Activated naive CD8-positive, alpha-beta T cell treated with anti-CD3 and anti-CD28 coated beads for 36 hours (primary cell): ENCODE data around the gene CCS. TPM values are rescaled to one million over a fixed set of nuclear protein-coding genes. Genes with fewer than 3 reads are reported as not detected.
"Not testable (repeated sequence)": the region's sequence is repeated elsewhere in the genome, so short reads cannot be mapped to it uniquely, and the experiment has no call there.

Experiments used
- DNase-seq: peaks from one replicate; pipeline ENCODE4 v3.0.0; 2021
- H3K27ac Mint-ChIP-seq: one replicate; pipeline ENCODE4 v1.8.0; 2022; ENCODE audit warnings: mild to moderate bottlenecking, moderate library complexity, mixed read lengths
- H3K27me3 Mint-ChIP-seq: one replicate; pipeline ENCODE4 v1.8.0; 2022; ENCODE audit warnings: mild to moderate bottlenecking, mixed read lengths
- H3K36me3 Mint-ChIP-seq: one replicate; pipeline ENCODE4 v1.8.0; 2021; ENCODE audit warnings: mild to moderate bottlenecking, mixed read lengths
- H3K4me1 Mint-ChIP-seq: one replicate; pipeline ENCODE4 v1.8.0; 2021; ENCODE audit warnings: mixed read lengths
- H3K4me3 Mint-ChIP-seq: one replicate; pipeline ENCODE4 v1.8.0; 2022; ENCODE audit warnings: mild to moderate bottlenecking, moderate library complexity, mixed read lengths
- H3K9me3 Mint-ChIP-seq: one replicate; pipeline ENCODE4 v1.8.0; 2022; ENCODE audit warnings: mixed read lengths
- total RNA-seq, 2 experiments: library from RNA; stranded (reverse); gene quantifications; one replicate each; pipeline ENCODE4 v1.2.3, GENCODE V29; 2021

CCS gene
- total RNA-seq, 2 experiments from 2014 or later, result 19.7 to 20.9 TPM

- H3K27me3 Mint-ChIP-seq, result no peaks in the 10 kb centered on the region
- H3K4me1 Mint-ChIP-seq, result peaks cover 61% of the 10 kb centered on the region
- H3K4me3 Mint-ChIP-seq, result no peak overlapping the region
- H3K36me3 Mint-ChIP-seq, result peaks cover 77% of the 10 kb centered on the region
- DNase-seq, result no peak
- no peaks in the 10 kb centered on the region for H3K9me3 Mint-ChIP-seq
- H3K27ac Mint-ChIP-seq, result no peak overlapping the region
Observed at GRCh38 chr11:66625041-66625751, 32.2 kb downstream of the CCS start.

- Mint-ChIP-seq H3K4me3 (no peak overlapping the region), H3K27ac (no peak overlapping the region), H3K36me3 (peaks cover 75% of the 10 kb centered on the region), H3K27me3 (no peaks in the 10 kb centered on the region), H3K4me1 (peaks cover 59% of the 10 kb centered on the region), H3K9me3 (no peaks in the 10 kb centered on the region)
- DNase-seq, result no peak
Observed at GRCh38 chr11:66625752-66626149, 32.8 kb downstream of the CCS start.

GRCh38 chr11:66626382-66626781 is 33.4 kb downstream of the CCS start:
- no peak overlapping the region for H3K27ac Mint-ChIP-seq
- H3K27me3 Mint-ChIP-seq, result no peaks in the 10 kb centered on the region
- no peak for DNase-seq
- H3K36me3 Mint-ChIP-seq, result peaks cover 73% of the 10 kb centered on the region
- no peak overlapping the region for H3K4me3 Mint-ChIP-seq
- no peaks in the 10 kb centered on the region for H3K9me3 Mint-ChIP-seq
- H3K4me1 Mint-ChIP-seq, result peaks cover 54% of the 10 kb centered on the region

GRCh38 chr11:66626926-66627325 is 33.9 kb downstream of the CCS start:
- Mint-ChIP-seq H3K4me1 (peaks cover 51% of the 10 kb centered on the region), H3K27ac (no peak overlapping the region), H3K4me3 (no peak overlapping the region), H3K36me3 (peaks cover 73% of the 10 kb centered on the region), H3K9me3 (no peaks in the 10 kb centered on the region), H3K27me3 (no peaks in the 10 kb centered on the region)
- DNase-seq, result no peak

- Mint-ChIP-seq H3K27me3 (no peaks in the 10 kb centered on the region), H3K36me3 (peaks cover 66% of the 10 kb centered on the region), H3K27ac (peak overlapping the region; percentile 52), H3K4me3 (no peak overlapping the region), H3K4me1 (peaks cover 42% of the 10 kb centered on the region), H3K9me3 (no peaks in the 10 kb centered on the region)
- no peak for DNase-seq
Observed at GRCh38 chr11:66628061-66628603, 35.1 kb downstream of the CCS start.

GRCh38 chr11:66629356-66629755 is 36.4 kb downstream of the CCS start:
- Mint-ChIP-seq H3K36me3 (peaks cover 61% of the 10 kb centered on the region), H3K4me1 (peaks cover 34% of the 10 kb centered on the region), H3K27ac (no peak overlapping the region), H3K27me3 (no peaks in the 10 kb centered on the region), H3K9me3 (no peaks in the 10 kb centered on the region), H3K4me3 (no peak overlapping the region)
- DNase-seq, result no peak

GRCh38 chr11:66631883-66632282 is 38.9 kb downstream of the CCS start:
- H3K27me3 Mint-ChIP-seq, result no peaks in the 10 kb centered on the region
- H3K36me3 Mint-ChIP-seq, result peaks cover 57% of the 10 kb centered on the region
- H3K4me1 Mint-ChIP-seq, result peaks cover 38% of the 10 kb centered on the region
- peak overlapping the region; percentile 54 for H3K27ac Mint-ChIP-seq
- no peak for DNase-seq
- H3K9me3 Mint-ChIP-seq, result no peaks in the 10 kb centered on the region
- H3K4me3 Mint-ChIP-seq, result no peak overlapping the region

GRCh38 chr11:66632952-66633351 is 40.0 kb downstream of the CCS start:
- H3K36me3 Mint-ChIP-seq, result peaks cover 58% of the 10 kb centered on the region
- no peaks in the 10 kb centered on the region for H3K27me3 Mint-ChIP-seq
- no peak overlapping the region for H3K4me3 Mint-ChIP-seq
- DNase-seq, result no peak
- no peak overlapping the region for H3K27ac Mint-ChIP-seq
- no peaks in the 10 kb centered on the region for H3K9me3 Mint-ChIP-seq
- peaks cover 45% of the 10 kb centered on the region for H3K4me1 Mint-ChIP-seq

- no peak overlapping the region for H3K4me3 Mint-ChIP-seq
- peaks cover 68% of the 10 kb centered on the region for H3K36me3 Mint-ChIP-seq
- no peaks in the 10 kb centered on the region for H3K27me3 Mint-ChIP-seq
- no peak for DNase-seq
- no peaks in the 10 kb centered on the region for H3K9me3 Mint-ChIP-seq
- H3K27ac Mint-ChIP-seq, result peak overlapping the region; percentile 58
- peaks cover 50% of the 10 kb centered on the region for H3K4me1 Mint-ChIP-seq
Observed at GRCh38 chr11:66636411-66636810, 43.4 kb downstream of the CCS start.

- peak overlapping the region; percentile 99 for H3K27ac Mint-ChIP-seq
- no peak for DNase-seq
- H3K36me3 Mint-ChIP-seq, result peaks cover 70% of the 10 kb centered on the region
- H3K4me1 Mint-ChIP-seq, result peaks cover 57% of the 10 kb centered on the region
- no peaks in the 10 kb centered on the region for H3K9me3 Mint-ChIP-seq
- H3K27me3 Mint-ChIP-seq, result no peaks in the 10 kb centered on the region
- H3K4me3 Mint-ChIP-seq, result peak overlapping the region; percentile 99
Observed at GRCh38 chr11:66637557-66638176, 44.7 kb downstream of the CCS start.

- Mint-ChIP-seq H3K27ac (peak within 1 kb of the TSS; percentile 99), H3K9me3 (no peaks in the 10 kb centered on the region), H3K36me3 (peaks cover 76% of the 10 kb centered on the region), H3K27me3 (no peaks in the 10 kb centered on the region), H3K4me1 (peaks cover 64% of the 10 kb centered on the region), H3K4me3 (peak within 1 kb of the TSS; percentile 99)
- peak; percentile 95 for DNase-seq
Observed at GRCh38 chr11:66638177-66639065, 45.4 kb downstream of the CCS start, which contains the start of gene RBM4. Gene RBM4 (plus strand): TSS chr11:66638703. CDS start chr11:66639712, 1,009 bp downstream.

- Mint-ChIP-seq H3K4me3 (peak overlapping the region; percentile 99), H3K27ac (peak overlapping the region; percentile 99), H3K9me3 (no peaks in the 10 kb centered on the region), H3K27me3 (no peaks in the 10 kb centered on the region), H3K36me3 (peaks cover 77% of the 10 kb centered on the region), H3K4me1 (peaks cover 71% of the 10 kb centered on the region)
- peak; percentile 18 for DNase-seq
Observed at GRCh38 chr11:66639066-66639813, 46.3 kb downstream of the CCS start.

GRCh38 chr11:66639814-66640340 is 46.9 kb downstream of the CCS start:
- not testable (repeated sequence) for H3K27me3 Mint-ChIP-seq, H3K9me3 Mint-ChIP-seq, DNase-seq
- Mint-ChIP-seq H3K4me1 (peaks cover 75% of the 10 kb centered on the region), H3K36me3 (peaks cover 78% of the 10 kb centered on the region), H3K4me3 (peak overlapping the region; percentile 99), H3K27ac (peak overlapping the region; percentile 99)

GRCh38 chr11:66641834-66642233 is 48.8 kb downstream of the CCS start:
- no peaks in the 10 kb centered on the region for H3K9me3 Mint-ChIP-seq
- H3K27me3 Mint-ChIP-seq, result no peaks in the 10 kb centered on the region
- H3K27ac Mint-ChIP-seq, result peak overlapping the region; percentile 5
- peak overlapping the region; percentile 99 for H3K4me3 Mint-ChIP-seq
- peaks cover 92% of the 10 kb centered on the region for H3K36me3 Mint-ChIP-seq
- peaks cover 89% of the 10 kb centered on the region for H3K4me1 Mint-ChIP-seq
- no peak for DNase-seq
